Measurements from ENCODE around the gene FAM240A. TPM values are rescaled to one million over a fixed set of nuclear protein-coding genes. Genes with fewer than 3 reads are reported as not detected.
"Not testable (repeated sequence)": the region's sequence is repeated elsewhere in the genome, so short reads cannot be mapped to it uniquely, and the experiment has no call there.

Gene FAM240A
- total RNA-seq, 4 donors from 2014 or later, result 0.22 TPM; not detected in 3

GRCh38 chr3:46575577-46576222 is 36.6 kb upstream of the FAM240A start:
- Histone ChIP-seq H3K27ac (no peak overlapping the region), H3K4me1 (peaks cover 0 to 20% (median 0%) of the 10 kb centered on the region in 4 donors), H3K27me3 (peaks cover 0 to 51% of the 10 kb centered on the region in 2 donors), H3K4me3 (no peak overlapping the region), H3K36me3 (no peaks in the 10 kb centered on the region), H3K9me3 (no peaks in the 10 kb centered on the region)
- WGBS, 2 donors, result 79 to 86% methylated on average over 11 of the region's 11 CpGs
- TF ChIP-seq POLR2A (IDR thresholded peaks at IDR 0.05) (no peak), EP300 (IDR thresholded peaks at IDR 0.05) (no peak), CTCF (IDR thresholded peaks at IDR 0.05) (no peak)
- DNase-seq (ENCODE audit: low spot score in 2 of 2), result no peak

DNA sequence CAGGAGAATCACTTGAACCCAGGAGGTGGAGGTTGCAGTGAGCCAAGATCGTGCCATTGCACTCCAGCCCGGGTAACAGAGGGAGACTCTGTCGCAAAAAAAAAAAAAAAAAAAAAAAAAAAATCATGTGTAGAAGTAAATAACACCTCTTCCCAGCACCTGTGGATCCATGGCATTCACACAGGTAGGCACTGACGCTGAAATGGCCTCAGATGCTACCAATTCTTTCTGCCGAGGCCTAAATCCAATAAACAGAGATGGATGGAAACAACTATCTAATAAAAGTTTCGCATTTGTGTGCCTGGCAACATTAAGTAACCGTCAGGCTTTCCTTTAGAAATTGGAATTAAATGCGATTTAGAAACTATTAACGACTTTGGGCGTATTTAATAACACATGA is 35.9 kb upstream of the FAM240A start:
- H3K4me3 ChIP-seq, result no peak overlapping the region
- 55 to 61% methylated on average over 10 of the region's 10 CpGs for WGBS, 2 donors
- H3K4me1 ChIP-seq, result peaks cover 0 to 20% (median 0%) of the 10 kb centered on the region in 4 donors
- H3K27me3 ChIP-seq, result peaks cover 0 to 51% of the 10 kb centered on the region in 2 donors
- H3K9me3 ChIP-seq, result no peaks in the 10 kb centered on the region
- DNase-seq (ENCODE audit: low spot score in 2 of 2), result no peak
- H3K27ac ChIP-seq, result no peak overlapping the region
- no peak for TF ChIP-seq POLR2A (IDR thresholded peaks at IDR 0.05)
- TF ChIP-seq CTCF (IDR thresholded peaks at IDR 0.05), result no peak
- TF ChIP-seq EP300 (IDR thresholded peaks at IDR 0.05), result no peak
- H3K36me3 ChIP-seq, result no peaks in the 10 kb centered on the region

DNA sequence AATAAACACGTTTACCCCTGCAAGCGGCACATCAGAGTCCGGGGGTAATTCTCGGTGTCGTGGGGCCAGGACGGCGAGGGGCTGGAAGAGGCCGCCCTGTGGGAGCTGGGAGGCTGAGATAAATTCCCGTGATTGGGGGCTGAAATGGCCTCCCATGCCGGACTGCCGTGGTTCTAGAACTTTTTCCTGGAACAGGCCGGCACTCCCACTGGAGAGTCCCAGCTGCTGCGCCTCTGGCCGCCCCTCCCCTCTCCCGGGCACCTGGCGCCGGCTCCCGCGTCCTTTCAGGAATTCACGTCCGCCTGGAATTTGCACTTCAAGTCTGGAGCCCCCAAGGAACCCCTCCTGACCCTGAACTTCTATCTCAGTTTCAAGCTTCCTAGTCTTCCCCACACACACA is 35.4 kb upstream of the FAM240A start:
- TF ChIP-seq CTCF (IDR thresholded peaks at IDR 0.05) (no peak), POLR2A (IDR thresholded peaks at IDR 0.05) (no peak), EP300 (IDR thresholded peaks at IDR 0.05) (no peak)
- WGBS, 2 donors, result 14 to 16% methylated on average over 20 to 21 of the region's 21 CpGs
- peaks cover 0 to 51% of the 10 kb centered on the region in 2 donors for H3K27me3 ChIP-seq
- no peak for DNase-seq (ENCODE audit: low spot score in 2 of 2)
- H3K27ac ChIP-seq, result no peak overlapping the region
- H3K4me3 ChIP-seq, result no peak overlapping the region
- H3K9me3 ChIP-seq, result no peaks in the 10 kb centered on the region
- no peaks in the 10 kb centered on the region for H3K36me3 ChIP-seq
- H3K4me1 ChIP-seq, result peaks cover 0 to 20% (median 0%) of the 10 kb centered on the region in 4 donors

- Histone ChIP-seq H3K4me1 (peaks cover 0 to 20% (median 0%) of the 10 kb centered on the region in 4 donors), H3K27me3 (peaks cover 0 to 51% of the 10 kb centered on the region in 2 donors)
- not testable (repeated sequence) for DNase-seq (ENCODE audit: low spot score in 2 of 2); H3K4me3 ChIP-seq; H3K36me3 ChIP-seq; H3K27ac ChIP-seq; H3K9me3 ChIP-seq
- 31 to 44% methylated on average over 17 to 18 of the region's 18 CpGs for WGBS, 2 donors
Observed at GRCh38 chr3:46577580-46578249, 34.6 kb upstream of the FAM240A start.

DNA sequence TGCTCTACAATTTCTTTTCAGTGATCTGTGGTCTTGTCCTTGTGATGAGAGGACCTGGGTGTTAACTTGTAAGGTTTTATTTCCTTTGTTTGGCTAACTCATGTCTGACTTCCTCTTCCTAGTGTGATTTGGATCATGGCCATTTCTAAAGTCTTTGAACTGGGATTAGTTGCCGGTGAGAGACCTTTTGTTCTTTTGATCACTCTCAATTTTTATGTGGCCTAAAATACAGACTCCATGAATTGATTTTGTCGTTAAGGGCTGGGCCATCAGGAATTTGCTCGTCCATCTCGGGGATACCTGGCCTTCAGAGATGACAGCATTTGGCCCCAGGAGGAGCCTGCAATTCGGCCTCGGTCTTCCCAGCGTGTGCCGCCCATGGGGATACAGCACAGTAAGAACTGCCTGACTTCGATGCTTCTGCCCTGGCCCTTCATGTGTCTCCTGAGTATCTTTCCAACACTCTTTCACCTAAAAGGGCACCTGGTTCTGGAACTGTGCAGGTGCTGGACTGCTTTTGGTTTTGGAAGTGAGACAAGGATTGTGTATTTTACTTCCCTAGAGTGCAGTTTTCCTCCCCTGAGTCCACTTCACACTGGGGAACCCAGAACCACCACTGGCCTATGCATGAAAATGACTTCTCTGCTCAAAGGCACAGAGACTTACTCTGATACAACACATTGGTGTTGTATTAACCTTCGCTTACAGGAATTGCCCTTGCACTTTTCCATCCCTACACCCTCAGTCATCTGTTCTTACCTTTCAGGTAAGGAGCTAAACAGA is 33.2 kb upstream of the FAM240A start:
- H3K36me3 ChIP-seq, result no peaks in the 10 kb centered on the region
- peaks cover 0 to 20% (median 0%) of the 10 kb centered on the region in 4 donors for H3K4me1 ChIP-seq
- TF ChIP-seq CTCF (IDR thresholded peaks at IDR 0.05) (no peak), POLR2A (IDR thresholded peaks at IDR 0.05) (no peak), EP300 (IDR thresholded peaks at IDR 0.05) (no peak)
- H3K4me3 ChIP-seq, result no peak overlapping the region
- H3K27ac ChIP-seq, result no peak overlapping the region
- H3K27me3 ChIP-seq, result peaks cover 0 to 51% of the 10 kb centered on the region in 2 donors
- no peaks in the 10 kb centered on the region for H3K9me3 ChIP-seq
- no peak for DNase-seq (ENCODE audit: low spot score in 2 of 2)
- 34 to 50% methylated on average over 10 of the region's 10 CpGs for WGBS, 2 donors

Data from tibial nerve (tissue), 4 donors.